IMR-90 (cell line): ENCODE data around the gene KLF7. TPM values are rescaled to one million over a fixed set of nuclear protein-coding genes. Genes with fewer than 3 reads are reported as not detected.

Experiments
- ATAC-seq: fragments of 200-7000 bp; cut with Tn5 transposase; 2 replicates; pipeline ENCODE4 v1.9.1; 2020; ENCODE audit warnings: low read depth, mild to moderate bottlenecking, moderate library complexity
- BruUV-seq: library from RNA; stranded (reverse); fragments of 400-500 nt; replicated peaks from 2 replicates; lab custom pipeline; 2021; lab: Mats Ljungman, UMichigan
- CTCF ChIA-PET: fragments of 300-600 bp; formaldehyde crosslinking; extraction: SDS; loops from one replicate; lab custom pipeline; 2021; ENCODE audit warnings: antibody characterized with exemption; lab: Yijun Ruan, JAX
- POLR2A ChIA-PET: fragments of 300-600 bp; sonication (Branson Sonifier 250); formaldehyde crosslinking; loops from one replicate; lab custom pipeline; 2022; ENCODE audit warnings: antibody characterized with exemption; ENCODE audit not compliant: unreplicated experiment; lab: Charles Lee
- DNase-seq: peaks from one replicate; pipeline ENCODE4 v3.0.0; 2013
- H2AFZ ChIP-seq: replicated peaks from 2 replicates; pipeline ENCODE3; 2013; ENCODE audit warnings: low read length, mild to moderate bottlenecking; ENCODE audit not compliant: poor library complexity
- H2AK5ac ChIP-seq: 2 replicates; pipeline ENCODE4 v1.6.1; 2013; ENCODE audit warnings: low read depth, low read length, inconsistent platforms
- H2AK9ac ChIP-seq: replicated peaks from 2 replicates; pipeline ENCODE3; 2013; ENCODE audit warnings: mild to moderate bottlenecking, low read depth, low read length, moderate library complexity; ENCODE audit not compliant: poor library complexity
- H2BK120ac ChIP-seq: 2 replicates; pipeline ENCODE4 v1.6.1; 2013; ENCODE audit warnings: low read depth, low read length, inconsistent platforms
- H2BK15ac ChIP-seq: 3 replicates; pipeline ENCODE4 v1.6.1; 2013; ENCODE audit warnings: low read depth, low read length, inconsistent platforms
- H2BK20ac ChIP-seq: 2 replicates; pipeline ENCODE4 v1.6.1; 2013; ENCODE audit warnings: low read depth, mild to moderate bottlenecking, inconsistent platforms, low read length, moderate library complexity
- H2BK5ac ChIP-seq: 2 replicates; pipeline ENCODE4 v1.6.1; 2013; ENCODE audit warnings: mild to moderate bottlenecking, low read depth, low read length, inconsistent platforms; ENCODE audit not compliant: poor library complexity, severe bottlenecking
- H3K14ac ChIP-seq: replicated peaks from 2 replicates; pipeline ENCODE4 v1.6.1; 2013; ENCODE audit warnings: low read depth, low read length, inconsistent platforms
- H3K18ac ChIP-seq: 2 replicates; pipeline ENCODE4 v1.6.1; 2013; ENCODE audit warnings: low read depth, low read length, control low read depth
- H3K23ac ChIP-seq: 2 replicates; pipeline ENCODE4 v1.6.1; 2013; ENCODE audit warnings: low read depth, low read length, inconsistent platforms
- H3K27ac ChIP-seq: 2 replicates; pipeline ENCODE4 v1.5.1; 2013; ENCODE audit warnings: mild to moderate bottlenecking, control low read depth, low read length; ENCODE audit not compliant: insufficient read depth
- H3K27me3 ChIP-seq: 2 replicates; pipeline ENCODE4 v1.6.1; 2013; ENCODE audit warnings: low read length; ENCODE audit not compliant: control insufficient read depth, insufficient read depth
- H3K36me3 ChIP-seq: 2 replicates; pipeline ENCODE4 v1.6.1; 2013; ENCODE audit warnings: low read length, mixed read lengths; ENCODE audit not compliant: control insufficient read depth, insufficient read depth
- H3K4ac ChIP-seq: 2 replicates; pipeline ENCODE4 v1.6.1; 2013; ENCODE audit warnings: low read depth, low read length, inconsistent platforms
- H3K4me1 ChIP-seq: 2 replicates; pipeline ENCODE4 v1.6.1; 2013; ENCODE audit warnings: low read length, mixed read lengths; ENCODE audit not compliant: control insufficient read depth, insufficient read depth
- H3K4me2 ChIP-seq: 2 replicates; pipeline ENCODE4 v1.6.1; 2013; ENCODE audit warnings: low read depth, mild to moderate bottlenecking, control low read depth, low read length, moderate library complexity
- H3K4me3 ChIP-seq: 2 replicates; pipeline ENCODE4 v1.5.1; 2013; ENCODE audit warnings: low read depth, mild to moderate bottlenecking, control low read depth, low read length, moderate library complexity; ENCODE audit not compliant: insufficient read depth
- H3K56ac ChIP-seq: 2 replicates; pipeline ENCODE4 v1.6.1; 2013; ENCODE audit warnings: low read length, inconsistent platforms; ENCODE audit not compliant: insufficient read depth; ENCODE audit errors: extremely low read depth
- H3K79me1 ChIP-seq, 2 experiments: 2 replicates each; pipeline ENCODE4 v1.6.1; 2013; ENCODE audit warnings: low read length in 2 of 2, inconsistent platforms in 1 of 2, low read depth in 1 of 2
- H3K9ac ChIP-seq: 2 replicates; pipeline ENCODE4 v1.6.1; 2013; ENCODE audit warnings: low read depth, low read length, control low read depth
- H3K9me1 ChIP-seq: 2 replicates; pipeline ENCODE4 v1.6.1; 2013; ENCODE audit warnings: low read length, inconsistent platforms; ENCODE audit not compliant: insufficient read depth
- H3K9me3 ChIP-seq: 2 replicates; pipeline ENCODE4 v1.6.1; 2013; ENCODE audit warnings: low read length; ENCODE audit not compliant: control insufficient read depth, insufficient read depth
- H4K20me1 ChIP-seq: 2 replicates; pipeline ENCODE4 v1.6.1; 2013; ENCODE audit warnings: low read length, inconsistent platforms; ENCODE audit not compliant: insufficient read depth
- H4K5ac ChIP-seq: 2 replicates; pipeline ENCODE4 v1.6.1; 2013; ENCODE audit warnings: mild to moderate bottlenecking, low read depth, low read length, control low read depth
- H4K8ac ChIP-seq, 2 experiments: 2 replicates each; pipeline ENCODE4 v1.6.1; 2013; ENCODE audit warnings: low read depth in 2 of 2, low read length in 2 of 2, control low read depth in 1 of 2, inconsistent platforms in 1 of 2
- H4K91ac ChIP-seq: 2 replicates; pipeline ENCODE4 v1.6.1; 2013; ENCODE audit warnings: low read depth, low read length, inconsistent platforms; ENCODE audit not compliant: insufficient read depth
- BHLHE40 ChIP-seq: fragments of 150-350 bp; IDR thresholded peaks from 2 replicates; pipeline ENCODE4 v1.6.1; 2016; ENCODE audit warnings: mild to moderate bottlenecking, low read depth, low read length
- CEBPB ChIP-seq: IDR thresholded peaks from 2 replicates; pipeline ENCODE4 v1.6.1; 2012; ENCODE audit warnings: low read depth, low read length, improper control_type of control experiment
- CHD1 ChIP-seq: IDR thresholded peaks from 2 replicates; pipeline ENCODE4 v1.6.1; 2012; ENCODE audit warnings: low read depth, low read length, improper control_type of control experiment
- CTCF ChIP-seq: conservative IDR thresholded peaks from 2 replicates; pipeline ENCODE4 v1.5.1; 2012; ENCODE audit warnings: mild to moderate bottlenecking, low read depth, low read length, improper control_type of control experiment
- FOS ChIP-seq: fragments of 150-350 bp; IDR thresholded peaks from 2 replicates; pipeline ENCODE4 v1.6.1; 2016; ENCODE audit warnings: low read depth, low read length
- MAFK ChIP-seq: IDR thresholded peaks from 2 replicates; pipeline ENCODE4 v1.6.1; 2012; ENCODE audit warnings: low read depth, low read length, improper control_type of control experiment
- MXI1 ChIP-seq: IDR thresholded peaks from 2 replicates; pipeline ENCODE4 v1.6.1; 2012; ENCODE audit warnings: low read depth, mild to moderate bottlenecking, low read length, moderate library complexity, borderline replicate concordance
- NFE2L2 ChIP-seq: fragments of 150-350 bp; IDR thresholded peaks from 2 replicates; pipeline ENCODE4 v1.6.1; 2016; ENCODE audit warnings: low read depth, mild to moderate bottlenecking, low read length
- POLR2A ChIP-seq: IDR thresholded peaks from 2 replicates; pipeline ENCODE4 v1.6.1; 2012; ENCODE audit warnings: mild to moderate bottlenecking, low read depth, low read length
- RAD21 ChIP-seq: IDR thresholded peaks from 2 replicates; pipeline ENCODE4 v1.6.1; 2012; ENCODE audit warnings: low read length, improper control_type of control experiment
- RCOR1 ChIP-seq: IDR thresholded peaks from 2 replicates; pipeline ENCODE4 v1.6.1; 2012; ENCODE audit warnings: mild to moderate bottlenecking, low read length, improper control_type of control experiment; ENCODE audit not compliant: insufficient replicate concordance
- RFX5 ChIP-seq: IDR thresholded peaks from 2 replicates; pipeline ENCODE4 v1.8.0; 2012; ENCODE audit warnings: low read depth, mild to moderate bottlenecking, low read length, moderate library complexity
- SMC3 ChIP-seq: fragments of 150-350 bp; IDR thresholded peaks from 2 replicates; pipeline ENCODE4 v1.6.1; 2016; ENCODE audit warnings: low read depth, mild to moderate bottlenecking, antibody characterized with exemption, low read length, moderate library complexity
- USF2 ChIP-seq: fragments of 150-350 bp; IDR thresholded peaks from 2 replicates; pipeline ENCODE4 v1.6.1; 2017; ENCODE audit warnings: mild to moderate bottlenecking, antibody characterized with exemption, low read length, low read depth
- WGBS, 2 experiments: methylation state at CpG; one replicate each; pipeline versions ENCODE4 v1.1.5 to v1.1.7; 2013; ENCODE audit warnings: missing lambda C conversion rate in 2 of 2; ENCODE audit not compliant: insufficient read length in 1 of 2; ENCODE audit errors: extremely low coverage in 2 of 2; 5-methylcytosine and 5-hydroxymethylcytosine counted together
- dilution Hi-C: fragments of 300-500 bp; cut with HindIII; formaldehyde crosslinking; loops from one replicate; pipeline ENCODE4 v1.14.3; 2018; ENCODE audit warnings: low sequenced_read_pairs; ENCODE audit not compliant: unreplicated experiment
- in situ Hi-C: fragments of 300-500 bp; cut with MboI; formaldehyde crosslinking; loops from 3 replicates; pipeline ENCODE4 v1.14.3; 2019; ENCODE audit warnings: low sequenced_read_pairs, inconsistent platforms, mixed read lengths
- intact Hi-C: fragments of 100-400 bp; cut with micrococcal nuclease; formaldehyde crosslinking; loops from 2 replicates; pipeline ENCODE4 v1.10.0; 2022
- polyA plus RNA-seq, 3 experiments: library from polyadenylated mRNA; depleted of rRNA; stranded (reverse); fragments of >200 nt; gene quantifications; 2 replicates each; pipeline ENCODE4 v1.2.3, GENCODE V29; 2012; ENCODE audit warnings: low replicate concordance in 1 of 3
- total RNA-seq: library from RNA; depleted of rRNA; stranded (reverse); fragments of >200 nt; gene quantifications from 2 replicates; pipeline ENCODE4 v1.2.3, GENCODE V29; 2012

The KLF7 gene
- total and polyA plus RNA-seq, 2 of the 4 experiments (the other 2 are of a cell fraction), result 23.1 to 28.5 TPM

GRCh38 chr2:207155516-207156444 lies 10.0 kb downstream of the KLF7 start:
- H2BK120ac ChIP-seq, result no peak overlapping the region
- H3K23ac ChIP-seq, result peak overlapping the region; percentile 44
- no peak overlapping the region for H3K18ac ChIP-seq
- H3K9me3 ChIP-seq, result no peaks in the 10 kb centered on the region
- no peak overlapping the region for H2AK9ac ChIP-seq
- H3K4ac ChIP-seq, result peak overlapping the region; percentile 37; the same call in 1 of the 2 replicates
- BruUV-seq, result no TSS peak
- POLR2A ChIA-PET, result interaction anchor here (0.9 kb wide), 1 partner anchor 10 kb away, joined by 4 read pairs; the partner anchor contains the start of gene KLF7
- H3K14ac ChIP-seq, result 0 out of 2 replicates have a peak overlapping the region, but pooled peaks have one; percentile 4
- H2BK5ac ChIP-seq, result no peak overlapping the region
- WGBS, 2 experiments, result 20% methylated on average over 1 of the region's 11 CpGs; no CpG with 5 or more reads in 1 of the 2 experiments
- peaks cover 43% of the 10 kb centered on the region for H3K9me1 ChIP-seq
- intact Hi-C loops (no loop called here), in situ Hi-C loops (loop anchor here (25.0 kb wide), 1 partner anchor 557 kb away; the partner anchor contains the start of gene CCNYL1), dilution Hi-C loops (no loop called here)
- no peak overlapping the region for H2AK5ac ChIP-seq
- H4K20me1 ChIP-seq, result peaks cover 99% of the 10 kb centered on the region
- no peak overlapping the region for H3K27ac ChIP-seq
- ATAC-seq (peak; percentile 55; the same call in 1 of the 2 replicates), DNase-seq (no peak)
- peaks cover 30% of the 10 kb centered on the region for H3K4me1 ChIP-seq
- no peak overlapping the region for H4K8ac ChIP-seq
- H3K4me2 ChIP-seq, result no peak overlapping the region
- H2BK15ac ChIP-seq, result no peak overlapping the region
- CTCF ChIA-PET, result no interaction called here
- no peak overlapping the region for H3K9ac ChIP-seq
- H2BK20ac ChIP-seq, result 0 out of 2 replicates have a peak overlapping the region, but pooled peaks have one; percentile 12
- H3K36me3 ChIP-seq, result peaks cover 3% of the 10 kb centered on the region; the same call in 1 of the 2 replicates
- TF ChIP-seq RFX5, result no peak
- TF ChIP-seq CEBPB, result no peak
- TF ChIP-seq FOS, result no peak
- TF ChIP-seq BHLHE40, result no peak
- TF ChIP-seq RAD21, result no peak
- no peak for TF ChIP-seq POLR2A
- TF ChIP-seq CTCF, result no peak
- no peak for TF ChIP-seq SMC3
- no peak for TF ChIP-seq MXI1
- no peak for TF ChIP-seq RCOR1
- no peak for TF ChIP-seq NFE2L2
- TF ChIP-seq CHD1, result no peak
- TF ChIP-seq USF2, result no peak
- no peak for TF ChIP-seq MAFK
- H3K4me3 ChIP-seq, result no peak overlapping the region
- H2AFZ ChIP-seq, result no peak overlapping the region
- no peak overlapping the region for H3K56ac ChIP-seq
- no peak overlapping the region for H4K5ac ChIP-seq
- peaks cover 0 to 88% of the 10 kb centered on the region in 2 experiments; a peak in 3 of 4 replicates for H3K79me1 ChIP-seq
- H3K27me3 ChIP-seq, result no peaks in the 10 kb centered on the region
- no peak overlapping the region for H4K91ac ChIP-seq
